ENCODE results near the gene BCKDK. TPM values are rescaled to one million over a fixed set of nuclear protein-coding genes. Genes with fewer than 3 reads are reported as not detected.

BCKDK gene
- total and polyA plus RNA-seq, 2 of the 13 experiments (the other 11 are each of a cell fraction or from before 2014, with no cell fraction given), result 24.9 to 42.6 TPM

DNA sequence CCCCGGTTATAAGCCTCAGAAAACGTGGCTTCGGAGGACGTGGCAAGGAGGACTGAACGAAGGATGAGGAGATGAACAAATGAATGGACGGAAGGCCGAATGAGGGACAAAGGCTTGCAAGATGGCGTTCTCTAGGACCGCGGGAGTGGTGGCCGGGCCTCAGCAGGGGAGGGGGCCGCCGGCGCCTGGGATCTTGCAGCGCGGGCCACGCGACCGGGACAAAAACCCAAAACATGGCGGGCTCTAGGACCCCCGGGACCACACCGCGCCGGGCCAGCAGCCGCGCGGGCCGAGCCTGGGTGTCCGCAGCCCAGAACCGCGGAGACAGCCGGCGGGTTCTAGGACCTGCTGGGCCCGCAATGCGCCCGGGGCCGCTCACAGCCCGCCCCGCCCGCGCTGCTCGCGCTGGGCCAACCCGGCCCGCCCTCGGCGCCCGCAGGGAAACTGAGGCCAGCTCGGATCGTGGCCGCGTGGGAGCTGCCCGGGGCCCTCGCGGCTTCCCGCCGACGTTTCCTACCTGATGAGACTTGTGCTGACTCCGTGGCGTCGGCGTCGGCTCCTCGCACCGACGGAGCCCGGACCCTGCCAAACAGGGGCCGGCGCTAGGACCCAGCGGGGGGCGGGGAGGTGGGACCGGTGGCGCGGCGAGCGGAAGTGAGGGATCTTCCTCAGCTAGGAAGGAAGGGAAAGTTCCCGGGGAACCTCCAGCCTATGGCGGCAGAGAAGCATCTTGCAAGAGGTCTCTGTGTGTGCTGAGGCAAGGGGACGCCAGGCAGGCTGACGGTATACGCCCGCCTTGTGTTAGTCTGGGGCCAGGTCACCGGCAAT, 34.8 kb upstream of the BCKDK start (continued):
- TF ChIP-seq, protein P1, sequence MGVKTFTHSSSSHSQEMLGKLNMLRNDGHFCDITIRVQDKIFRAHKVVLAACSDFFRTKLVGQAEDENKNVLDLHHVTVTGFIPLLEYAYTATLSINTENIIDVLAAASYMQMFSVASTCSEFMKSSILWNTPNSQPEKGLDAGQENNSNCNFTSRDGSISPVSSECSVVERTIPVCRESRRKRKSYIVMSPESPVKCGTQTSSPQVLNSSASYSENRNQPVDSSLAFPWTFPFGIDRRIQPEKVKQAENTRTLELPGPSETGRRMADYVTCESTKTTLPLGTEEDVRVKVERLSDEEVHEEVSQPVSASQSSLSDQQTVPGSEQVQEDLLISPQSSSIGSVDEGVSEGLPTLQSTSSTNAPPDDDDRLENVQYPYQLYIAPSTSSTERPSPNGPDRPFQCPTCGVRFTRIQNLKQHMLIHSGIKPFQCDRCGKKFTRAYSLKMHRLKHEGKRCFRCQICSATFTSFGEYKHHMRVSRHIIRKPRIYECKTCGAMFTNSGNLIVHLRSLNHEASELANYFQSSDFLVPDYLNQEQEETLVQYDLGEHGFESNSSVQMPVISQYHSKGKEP (CRISPR knock-in tag; IDR thresholded peaks at IDR 0.05), result 0 out of 2 replicates have a peak, but pooled peaks have one; percentile 5
- TF ChIP-seq ZNF263 (CRISPR knock-in tag; IDR thresholded peaks at IDR 0.05) (peak; percentile 15; the same call in 1 of the 2 replicates), ZNF331 (CRISPR knock-in tag; IDR thresholded peaks at IDR 0.05) (peak; percentile 49; the same call in 1 of the 2 replicates), FOXP1 (IDR thresholded peaks at IDR 0.05) (no peak), FOXP1 (CRISPR knock-in tag; IDR thresholded peaks at IDR 0.05) (no peak; the same call in 1 of the 2 replicates), KMT2A (CRISPR knock-in tag; IDR thresholded peaks at IDR 0.05) (0 out of 2 replicates have a peak, but pooled peaks have one; percentile 24), ZNF749 (CRISPR knock-in tag; IDR thresholded peaks at IDR 0.05; ENCODE audit: borderline replicate concordance) (no peak), CHD4 (IDR thresholded peaks at IDR 0.05; ENCODE audit: borderline replicate concordance, low read length) (peak; percentile 51; the same call in 1 of the 2 replicates), SIX4 (CRISPR knock-in tag; IDR thresholded peaks at IDR 0.05) (peak; percentile 60; the same call in 1 of the 2 replicates), ZMAT3 (CRISPR knock-in tag; conservative IDR thresholded peaks at IDR 0.05) (peak; percentile 43; the same call in 1 of the 2 replicates), SMARCE1 (IDR thresholded peaks at IDR 0.05; ENCODE audit: borderline replicate concordance) (no peak), RFX5 (IDR thresholded peaks at IDR 0.05; ENCODE audit: low read depth, low read length) (peak; percentile 53; the same call in 1 of the 2 replicates), RBAK (CRISPR knock-in tag; IDR thresholded peaks at IDR 0.05) (no peak), ASH2L (IDR thresholded peaks at IDR 0.05; ENCODE audit: insufficient read length, low read depth, low read length) (peak; percentile 97), POLR2G (IDR thresholded peaks at IDR 0.05; ENCODE audit: low read depth, low read length) (no peak), POLR2A (IDR thresholded peaks at IDR 0.05; ENCODE audit: insufficient read depth in 1 of 2, low read depth in 2 of 2, low read length in 2 of 2) (peak; percentile 53 to 75; a peak in 3 of 4 replicates), SNAI1 (CRISPR knock-in tag; IDR thresholded peaks at IDR 0.05; ENCODE audit: borderline replicate concordance) (no peak), KDM5A (IDR thresholded peaks at IDR 0.05; ENCODE audit: borderline replicate concordance, low read length) (no peak), ZNF460 (CRISPR knock-in tag; IDR thresholded peaks at IDR 0.05; ENCODE audit: borderline replicate concordance) (no peak; the same call in 1 of the 2 replicates)
- TF ChIP-seq, protein P2, sequence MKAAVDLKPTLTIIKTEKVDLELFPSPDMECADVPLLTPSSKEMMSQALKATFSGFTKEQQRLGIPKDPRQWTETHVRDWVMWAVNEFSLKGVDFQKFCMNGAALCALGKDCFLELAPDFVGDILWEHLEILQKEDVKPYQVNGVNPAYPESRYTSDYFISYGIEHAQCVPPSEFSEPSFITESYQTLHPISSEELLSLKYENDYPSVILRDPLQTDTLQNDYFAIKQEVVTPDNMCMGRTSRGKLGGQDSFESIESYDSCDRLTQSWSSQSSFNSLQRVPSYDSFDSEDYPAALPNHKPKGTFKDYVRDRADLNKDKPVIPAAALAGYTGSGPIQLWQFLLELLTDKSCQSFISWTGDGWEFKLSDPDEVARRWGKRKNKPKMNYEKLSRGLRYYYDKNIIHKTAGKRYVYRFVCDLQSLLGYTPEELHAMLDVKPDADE (CRISPR knock-in tag; IDR thresholded peaks at IDR 0.05), result 0 out of 2 replicates have a peak, but pooled peaks have one; percentile 65
- TF ChIP-seq, protein P3, sequence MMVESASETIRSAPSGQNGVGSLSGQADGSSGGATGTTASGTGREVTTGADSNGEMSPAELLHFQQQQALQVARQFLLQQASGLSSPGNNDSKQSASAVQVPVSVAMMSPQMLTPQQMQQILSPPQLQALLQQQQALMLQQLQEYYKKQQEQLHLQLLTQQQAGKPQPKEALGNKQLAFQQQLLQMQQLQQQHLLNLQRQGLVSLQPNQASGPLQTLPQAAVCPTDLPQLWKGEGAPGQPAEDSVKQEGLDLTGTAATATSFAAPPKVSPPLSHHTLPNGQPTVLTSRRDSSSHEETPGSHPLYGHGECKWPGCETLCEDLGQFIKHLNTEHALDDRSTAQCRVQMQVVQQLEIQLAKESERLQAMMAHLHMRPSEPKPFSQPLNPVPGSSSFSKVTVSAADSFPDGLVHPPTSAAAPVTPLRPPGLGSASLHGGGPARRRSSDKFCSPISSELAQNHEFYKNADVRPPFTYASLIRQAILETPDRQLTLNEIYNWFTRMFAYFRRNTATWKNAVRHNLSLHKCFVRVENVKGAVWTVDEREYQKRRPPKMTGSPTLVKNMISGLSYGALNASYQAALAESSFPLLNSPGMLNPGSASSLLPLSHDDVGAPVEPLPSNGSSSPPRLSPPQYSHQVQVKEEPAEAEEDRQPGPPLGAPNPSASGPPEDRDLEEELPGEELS (CRISPR knock-in tag; IDR thresholded peaks at IDR 0.05), result no peak
- TF ChIP-seq, protein P4, sequence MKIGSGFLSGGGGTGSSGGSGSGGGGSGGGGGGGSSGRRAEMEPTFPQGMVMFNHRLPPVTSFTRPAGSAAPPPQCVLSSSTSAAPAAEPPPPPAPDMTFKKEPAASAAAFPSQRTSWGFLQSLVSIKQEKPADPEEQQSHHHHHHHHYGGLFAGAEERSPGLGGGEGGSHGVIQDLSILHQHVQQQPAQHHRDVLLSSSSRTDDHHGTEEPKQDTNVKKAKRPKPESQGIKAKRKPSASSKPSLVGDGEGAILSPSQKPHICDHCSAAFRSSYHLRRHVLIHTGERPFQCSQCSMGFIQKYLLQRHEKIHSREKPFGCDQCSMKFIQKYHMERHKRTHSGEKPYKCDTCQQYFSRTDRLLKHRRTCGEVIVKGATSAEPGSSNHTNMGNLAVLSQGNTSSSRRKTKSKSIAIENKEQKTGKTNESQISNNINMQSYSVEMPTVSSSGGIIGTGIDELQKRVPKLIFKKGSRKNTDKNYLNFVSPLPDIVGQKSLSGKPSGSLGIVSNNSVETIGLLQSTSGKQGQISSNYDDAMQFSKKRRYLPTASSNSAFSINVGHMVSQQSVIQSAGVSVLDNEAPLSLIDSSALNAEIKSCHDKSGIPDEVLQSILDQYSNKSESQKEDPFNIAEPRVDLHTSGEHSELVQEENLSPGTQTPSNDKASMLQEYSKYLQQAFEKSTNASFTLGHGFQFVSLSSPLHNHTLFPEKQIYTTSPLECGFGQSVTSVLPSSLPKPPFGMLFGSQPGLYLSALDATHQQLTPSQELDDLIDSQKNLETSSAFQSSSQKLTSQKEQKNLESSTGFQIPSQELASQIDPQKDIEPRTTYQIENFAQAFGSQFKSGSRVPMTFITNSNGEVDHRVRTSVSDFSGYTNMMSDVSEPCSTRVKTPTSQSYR (CRISPR knock-in tag; IDR thresholded peaks at IDR 0.05; ENCODE audit: borderline replicate concordance), result peak; percentile 44; the same call in 1 of the 2 replicates
